CD14-positive monocyte (primary cell): ENCODE measurements around the gene CXCL12. TPM values are rescaled to one million over a fixed set of nuclear protein-coding genes. Genes with fewer than 3 reads are reported as not detected.

Experiments used
- DNase-seq, 3 donors: peaks; one replicate each; pipeline ENCODE4 v3.0.0-alpha.2; 2011 to 2022
- H2AFZ ChIP-seq: 2 replicates; pipeline ENCODE4 v1.6.0; 2012; ENCODE audit warnings: mild to moderate bottlenecking, low read depth, low read length, inconsistent platforms; ENCODE audit not compliant: insufficient read depth, poor library complexity, severe bottlenecking
- H3K27ac ChIP-seq, 2 donors: 1 replicate in 1 of 2; 2 replicates in 1 of 2; pipeline ENCODE4 v1.5.1; 2012 to 2013; ENCODE audit warnings: low read length in 2 of 2, control low read depth in 1 of 2, inconsistent platforms in 1 of 2, low read depth in 1 of 2, mild to moderate bottlenecking in 1 of 2
- H3K27me3 ChIP-seq, 2 donors: one replicate each; pipeline versions ENCODE4 v1.6.0 to v1.6.1; 2011 to 2013; ENCODE audit warnings: low read length in 2 of 2; ENCODE audit not compliant: control insufficient read depth in 2 of 2, insufficient read depth in 2 of 2
- H3K36me3 ChIP-seq, 2 donors: replicated peaks in 1 of 2; 1 replicate in 1 of 2; 2 replicates in 1 of 2; pipeline versions ENCODE4 v1.5.1 to v1.6.1; 2012 to 2013; ENCODE audit warnings: low read length in 2 of 2, control low read depth in 1 of 2, inconsistent platforms in 1 of 2, mild to moderate bottlenecking in 1 of 2; ENCODE audit not compliant: insufficient read depth in 2 of 2, control insufficient read depth in 1 of 2
- H3K4me1 ChIP-seq, 2 donors: 1 replicate in 1 of 2; 2 replicates in 1 of 2; pipeline versions ENCODE4 v1.5.1 to v1.6.1; 2012 to 2013; ENCODE audit warnings: low read length in 2 of 2, control low read depth in 1 of 2, inconsistent platforms in 1 of 2, mild to moderate bottlenecking in 1 of 2, moderate library complexity in 1 of 2; ENCODE audit not compliant: insufficient read depth in 2 of 2, control insufficient read depth in 1 of 2
- H3K4me2 ChIP-seq: replicated peaks from 2 replicates; pipeline ENCODE3; 2012; ENCODE audit warnings: low read length, moderate library complexity, mild to moderate bottlenecking; ENCODE audit not compliant: poor library complexity, severe bottlenecking; ENCODE audit errors: extremely low read depth
- H3K4me3 ChIP-seq, 3 experiments: fragments of 200-600 bp in 1 of 3; sonication (generic) in 1 of 3; replicated peaks in 1 of 3; 1 replicate in 2 of 3; 2 replicates in 1 of 3; pipeline ENCODE4 v1.5.1; 2011 to 2013; ENCODE audit warnings: low read length in 3 of 3, mild to moderate bottlenecking in 3 of 3, control low read depth in 2 of 3, low read depth in 2 of 3, inconsistent platforms in 1 of 3, moderate library complexity in 1 of 3
- H3K79me2 ChIP-seq: 2 replicates; pipeline ENCODE4 v1.6.0; 2012; ENCODE audit warnings: mild to moderate bottlenecking, control low read depth, inconsistent platforms, low read length, moderate library complexity; ENCODE audit not compliant: insufficient read depth
- H3K9ac ChIP-seq: 2 replicates; pipeline ENCODE4 v1.6.0; 2017; ENCODE audit warnings: low read length, mild to moderate bottlenecking; ENCODE audit not compliant: insufficient read depth, poor library complexity, severe bottlenecking
- H3K9me3 ChIP-seq, 2 donors: replicated peaks in 1 of 2; 1 replicate in 1 of 2; 2 replicates in 1 of 2; pipeline versions ENCODE4 v1.5.1 to v1.6.1; 2012 to 2013; ENCODE audit warnings: low read length in 2 of 2, control low read depth in 1 of 2; ENCODE audit not compliant: control insufficient read depth in 1 of 2, insufficient read depth in 1 of 2
- H4K20me1 ChIP-seq: 2 replicates; pipeline ENCODE4 v1.6.0; 2012; ENCODE audit warnings: mild to moderate bottlenecking, low read length, control low read depth, moderate library complexity; ENCODE audit not compliant: insufficient read depth
- H3K27ac Mint-ChIP-seq, 7 donors: one replicate each; pipeline ENCODE4 v1.8.0; 2020; ENCODE audit warnings: mild to moderate bottlenecking in 7 of 7, mixed read lengths in 7 of 7, moderate library complexity in 6 of 7, inconsistent platforms in 2 of 7
- H3K27me3 Mint-ChIP-seq, 3 donors: one replicate each; pipeline ENCODE4 v1.8.0; 2021 to 2022; ENCODE audit warnings: low read depth in 3 of 3, mild to moderate bottlenecking in 3 of 3, mixed read lengths in 3 of 3, moderate library complexity in 3 of 3, inconsistent platforms in 1 of 3
- H3K36me3 Mint-ChIP-seq, 2 donors: one replicate each; pipeline ENCODE4 v1.8.0; 2020; ENCODE audit warnings: mixed read lengths in 2 of 2, inconsistent platforms in 1 of 2, mild to moderate bottlenecking in 1 of 2
- H3K4me1 Mint-ChIP-seq: one replicate; pipeline ENCODE4 v1.8.0; 2020; ENCODE audit warnings: mild to moderate bottlenecking, mixed read lengths
- H3K4me3 Mint-ChIP-seq, 2 donors: one replicate each; pipeline ENCODE4 v1.8.0; 2020; ENCODE audit warnings: mild to moderate bottlenecking in 2 of 2, mixed read lengths in 2 of 2, moderate library complexity in 1 of 2
- H3K9me3 Mint-ChIP-seq, 7 donors: one replicate each; pipeline ENCODE4 v1.8.0; 2020 to 2022; ENCODE audit warnings: mixed read lengths in 7 of 7, mild to moderate bottlenecking in 6 of 7, moderate library complexity in 6 of 7, inconsistent platforms in 2 of 7
- CTCF ChIP-seq: fragments of 200-600 bp; IDR thresholded peaks from one replicate; pipeline ENCODE4 v1.8.0; 2022; ENCODE audit warnings: antibody characterized with exemption, mild to moderate bottlenecking
- WGBS: methylation state at CpG from one replicate; pipeline ENCODE4 v1.1.5; 2013; ENCODE audit warnings: missing lambda C conversion rate; ENCODE audit not compliant: insufficient coverage; 5-methylcytosine and 5-hydroxymethylcytosine counted together
- intact Hi-C, 2 donors: fragments of 100-400 bp; cut with micrococcal nuclease; formaldehyde crosslinking; loops; one replicate each; pipeline versions ENCODE4 v1.15.0 to v1.15.1; 2023
- polyA plus RNA-seq, 3 donors: library from polyadenylated mRNA; depleted of rRNA in 1 of 3; unstranded in 2 of 3; stranded (reverse) in 1 of 3; fragments of 300-500 nt in 2 of 3; fragments of >200 nt in 1 of 3; fragmentation: Illumina TruSeq in 2 of 3; gene quantifications; 1 replicate in 2 of 3; 2 replicates in 1 of 3; pipeline ENCODE4 v1.2.3, GENCODE V29; 2012 to 2021

The CXCL12 gene
- polyA plus RNA-seq, 3 donors = 0.21 TPM; not detected in 2

GRCh38 chr10:44334621-44335184 is 50.2 kb downstream of the CXCL12 start:
- Histone ChIP-seq H3K27ac (no peak overlapping the region), H4K20me1 (no peaks in the 10 kb centered on the region), H3K4me2 (no peak overlapping the region), H3K9me3 (no peaks in the 10 kb centered on the region), H3K9ac (no peak overlapping the region), H3K79me2 (no peaks in the 10 kb centered on the region), H2AFZ (no peak overlapping the region), H3K4me1 (no peaks in the 10 kb centered on the region), H3K4me3 (no peak overlapping the region), H3K27me3 (peaks cover 0 to 3% of the 10 kb centered on the region in 2 donors), H3K36me3 (no peaks in the 10 kb centered on the region)
- H3K4me1 Mint-ChIP-seq = no peaks in the 10 kb centered on the region
- WGBS = 96% methylated on average over 4 of the region's 4 CpGs
- H3K27me3 Mint-ChIP-seq = peaks cover 0 to 2% (median 2%) of the 10 kb centered on the region in 3 donors
- no peak overlapping the region for H3K27ac Mint-ChIP-seq
- H3K36me3 Mint-ChIP-seq = no peaks in the 10 kb centered on the region
- DNase-seq = no peak
- H3K4me3 Mint-ChIP-seq = no peak overlapping the region
- peaks cover 0 to 2% (median 0%) of the 10 kb centered on the region in 7 donors for H3K9me3 Mint-ChIP-seq
- intact Hi-C loops = no loop called here
- no peak for TF ChIP-seq CTCF

- DNase-seq = no peak
- 90% methylated on average over 6 of the region's 6 CpGs for WGBS
- intact Hi-C loops = no loop called here
- H3K79me2 ChIP-seq = no peaks in the 10 kb centered on the region
- H3K4me3 ChIP-seq = no peak overlapping the region
- Mint-ChIP-seq H3K36me3 (no peaks in the 10 kb centered on the region), H3K4me1 (no peaks in the 10 kb centered on the region), H3K4me3 (no peak overlapping the region), H3K9me3 (peaks cover 0 to 2% (median 0%) of the 10 kb centered on the region in 7 donors), H3K27me3 (peaks cover 0 to 4% (median 2%) of the 10 kb centered on the region in 3 donors), H3K27ac (no peak overlapping the region)
- no peak overlapping the region for H3K9ac ChIP-seq
- no peaks in the 10 kb centered on the region for H3K4me1 ChIP-seq
- no peak for TF ChIP-seq CTCF
- no peaks in the 10 kb centered on the region for H4K20me1 ChIP-seq
- no peak overlapping the region for H3K4me2 ChIP-seq
- no peaks in the 10 kb centered on the region for H3K36me3 ChIP-seq
- H3K9me3 ChIP-seq = no peaks in the 10 kb centered on the region
- H3K27ac ChIP-seq = no peak overlapping the region
- H3K27me3 ChIP-seq = peaks cover 0 to 3% of the 10 kb centered on the region in 2 donors
- H2AFZ ChIP-seq = no peak overlapping the region
Observed at GRCh38 chr10:44334091-44334490, 50.8 kb downstream of the CXCL12 start.
